Esophagus muscularis mucosa (tissue), 3 donors: Measurements from ENCODE around the gene CPNE7.

Source experiments
- POLR2A ChIP-seq: fragments of 450-650 bp; IDR thresholded peaks from one replicate; pipeline ENCODE4 v1.6.1; 2017; ENCODE audit warnings: antibody characterized with exemption, moderate library complexity, mild to moderate bottlenecking, low read depth
- TF ChIP-seq, protein P1 (sequence below), 3 experiments: fragments of 200-600 bp in 2 of 3; fragments of 450-650 bp in 1 of 3; sonication (generic) in 2 of 3; IDR thresholded peaks; one replicate each; pipeline ENCODE4 v1.5.1; 2017 to 2019; ENCODE audit warnings: antibody characterized with exemption in 3 of 3, mild to moderate bottlenecking in 2 of 3, moderate library complexity in 1 of 3

DNA sequence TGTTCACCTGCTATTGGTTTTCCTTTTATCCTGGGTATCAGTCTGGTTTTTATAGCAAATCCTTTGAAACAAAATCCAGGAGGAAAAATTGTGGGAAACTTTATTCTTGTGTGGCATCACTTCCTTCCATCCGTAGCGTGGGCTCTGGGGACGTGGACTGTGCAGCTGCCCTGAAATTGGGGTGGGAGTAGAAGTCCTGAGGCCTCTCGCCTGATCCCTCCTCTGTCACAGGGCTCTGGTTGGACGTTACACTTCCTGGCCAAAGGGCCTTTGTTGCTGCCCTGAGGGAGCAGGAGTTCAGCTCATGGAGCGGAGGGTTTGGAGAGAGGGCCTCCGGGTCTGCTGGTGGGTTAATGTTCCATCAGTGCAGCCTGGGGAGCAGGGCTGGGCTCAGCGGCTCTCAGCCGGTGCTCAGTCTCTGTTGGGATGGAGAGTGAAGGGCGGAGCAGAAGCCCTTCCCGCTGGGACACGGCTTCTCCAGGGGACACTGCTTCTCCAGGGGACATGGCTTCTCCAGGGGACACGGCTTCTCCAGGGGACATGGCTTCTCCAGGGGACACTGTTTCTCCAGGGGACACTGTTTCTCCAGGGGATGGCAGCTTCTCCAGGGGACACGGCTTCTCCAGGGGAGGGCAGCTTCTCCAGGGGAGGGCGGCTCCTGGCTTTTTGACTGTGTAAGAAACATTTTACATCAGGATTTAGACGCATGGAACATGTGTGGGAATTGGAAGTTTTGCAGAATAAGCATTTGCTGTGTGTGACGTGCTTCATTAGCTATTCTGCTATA is 30.3 kb upstream of the CPNE7 start:
- TF ChIP-seq, protein P1, sequence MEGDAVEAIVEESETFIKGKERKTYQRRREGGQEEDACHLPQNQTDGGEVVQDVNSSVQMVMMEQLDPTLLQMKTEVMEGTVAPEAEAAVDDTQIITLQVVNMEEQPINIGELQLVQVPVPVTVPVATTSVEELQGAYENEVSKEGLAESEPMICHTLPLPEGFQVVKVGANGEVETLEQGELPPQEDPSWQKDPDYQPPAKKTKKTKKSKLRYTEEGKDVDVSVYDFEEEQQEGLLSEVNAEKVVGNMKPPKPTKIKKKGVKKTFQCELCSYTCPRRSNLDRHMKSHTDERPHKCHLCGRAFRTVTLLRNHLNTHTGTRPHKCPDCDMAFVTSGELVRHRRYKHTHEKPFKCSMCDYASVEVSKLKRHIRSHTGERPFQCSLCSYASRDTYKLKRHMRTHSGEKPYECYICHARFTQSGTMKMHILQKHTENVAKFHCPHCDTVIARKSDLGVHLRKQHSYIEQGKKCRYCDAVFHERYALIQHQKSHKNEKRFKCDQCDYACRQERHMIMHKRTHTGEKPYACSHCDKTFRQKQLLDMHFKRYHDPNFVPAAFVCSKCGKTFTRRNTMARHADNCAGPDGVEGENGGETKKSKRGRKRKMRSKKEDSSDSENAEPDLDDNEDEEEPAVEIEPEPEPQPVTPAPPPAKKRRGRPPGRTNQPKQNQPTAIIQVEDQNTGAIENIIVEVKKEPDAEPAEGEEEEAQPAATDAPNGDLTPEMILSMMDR (IDR thresholded peaks at IDR 0.05), result no peak
- no peak for TF ChIP-seq POLR2A
